Stimulated activated CD8-positive, alpha-beta memory T cell treated with anti-CD3 and anti-CD28 coated beads, Interleukin-4, amount 100 ng/mL, for 1 hour (primary cell): ENCODE results near the gene ANO6.
"Not testable (repeated sequence)": the region's sequence is repeated elsewhere in the genome, so short reads cannot be mapped to it uniquely, and the experiment has no call there.

Experiments used
- DNase-seq, 2 donors: peaks; one replicate each; pipeline ENCODE4 v3.0.0-alpha.2; 2020; ENCODE audit warnings: low read depth in 2 of 2, low spot score in 1 of 2

The ANO6 gene

DNA sequence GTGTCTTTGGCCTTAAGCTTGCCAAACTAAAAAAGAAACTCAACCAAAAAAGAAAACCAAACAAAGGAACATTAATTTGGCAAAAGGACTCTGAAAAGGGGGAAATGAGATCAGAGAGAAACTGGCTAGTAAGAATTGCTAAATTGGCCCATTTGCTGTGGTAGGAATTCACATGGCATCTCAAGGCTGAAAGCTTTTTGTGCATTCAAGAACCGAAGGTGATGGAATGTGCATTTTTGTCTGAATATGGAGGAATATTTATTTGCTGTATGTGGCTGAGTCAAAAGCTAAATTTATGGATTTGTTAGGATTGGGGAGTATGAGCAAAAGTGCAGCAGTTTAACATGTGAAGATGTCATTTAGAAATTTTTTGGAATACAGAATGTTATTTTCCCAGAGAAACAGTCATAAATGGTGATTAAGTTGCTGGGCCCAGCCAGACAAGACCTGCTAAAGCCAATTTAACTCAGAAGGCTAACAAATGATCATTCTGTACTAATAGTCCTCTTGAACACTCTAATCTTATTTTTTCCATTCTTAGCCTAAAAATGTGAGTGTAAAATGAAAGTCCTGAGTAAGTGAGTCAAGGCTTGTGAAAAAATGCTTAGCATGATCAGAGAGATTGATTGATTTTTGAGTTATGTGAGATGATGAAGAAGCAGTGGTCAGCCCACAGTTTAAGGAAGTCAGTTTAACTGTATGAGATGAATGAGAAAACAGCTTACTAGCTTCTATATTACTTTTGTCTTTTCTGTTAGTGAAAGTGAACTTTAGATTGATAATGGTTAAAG, 94.1 kb downstream of the ANO6 start:
- DNase-seq, result no peak

- DNase-seq, result no peak
Observed at GRCh38 chr12:45310627-45310968, 94.7 kb downstream of the ANO6 start.

DNA sequence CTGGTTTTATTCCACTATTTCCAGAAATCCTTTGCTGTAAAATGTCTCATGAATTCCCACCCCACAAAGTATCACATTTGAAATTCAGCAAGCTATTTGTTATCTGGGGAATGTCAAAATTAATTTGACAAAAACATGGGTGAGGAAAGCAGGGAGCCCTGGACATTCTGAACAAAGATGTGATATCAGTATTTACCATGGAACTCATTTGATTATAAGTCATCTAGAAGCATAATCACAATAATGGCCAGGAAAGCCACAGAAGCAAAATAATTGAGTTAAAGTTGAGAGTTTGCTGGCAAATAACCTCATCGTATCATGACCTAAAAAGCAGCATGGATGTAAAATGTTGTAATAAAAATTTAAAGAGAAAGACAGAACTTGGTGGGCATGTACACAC, 96.1 kb downstream of the ANO6 start:
- DNase-seq, result no peak

- DNase-seq, result no peak
Observed at GRCh38 chr12:45314770-45315169, 98.9 kb downstream of the ANO6 start.

- no peak for DNase-seq
Observed at GRCh38 chr12:45315462-45315861, 99.6 kb downstream of the ANO6 start.

- DNase-seq, result not testable (repeated sequence)
Observed at GRCh38 chr12:45317261-45317660, 101.4 kb downstream of the ANO6 start.

- no peak for DNase-seq
Observed at GRCh38 chr12:45322810-45323209, 106.9 kb downstream of the ANO6 start.

DNA sequence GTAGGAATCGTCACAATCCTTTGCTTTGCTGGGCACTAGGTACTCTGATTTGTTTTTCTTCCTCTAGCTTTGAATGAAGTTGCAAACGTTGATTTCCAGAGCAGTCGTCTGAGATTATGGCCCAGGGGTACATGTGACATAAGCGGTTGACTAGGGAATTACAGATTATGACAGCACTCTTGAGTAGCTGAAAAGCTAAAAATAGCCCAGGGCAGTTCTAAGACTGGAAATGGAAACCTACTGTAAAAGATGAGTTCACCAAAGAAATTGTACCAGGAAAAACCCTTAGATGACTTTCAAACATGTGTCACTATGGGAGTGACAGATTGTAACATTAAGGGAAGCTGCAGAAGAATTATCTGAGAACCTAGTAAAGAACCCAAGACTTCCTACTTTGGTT, 108.5 kb downstream of the ANO6 start:
- DNase-seq, result no peak

DNA sequence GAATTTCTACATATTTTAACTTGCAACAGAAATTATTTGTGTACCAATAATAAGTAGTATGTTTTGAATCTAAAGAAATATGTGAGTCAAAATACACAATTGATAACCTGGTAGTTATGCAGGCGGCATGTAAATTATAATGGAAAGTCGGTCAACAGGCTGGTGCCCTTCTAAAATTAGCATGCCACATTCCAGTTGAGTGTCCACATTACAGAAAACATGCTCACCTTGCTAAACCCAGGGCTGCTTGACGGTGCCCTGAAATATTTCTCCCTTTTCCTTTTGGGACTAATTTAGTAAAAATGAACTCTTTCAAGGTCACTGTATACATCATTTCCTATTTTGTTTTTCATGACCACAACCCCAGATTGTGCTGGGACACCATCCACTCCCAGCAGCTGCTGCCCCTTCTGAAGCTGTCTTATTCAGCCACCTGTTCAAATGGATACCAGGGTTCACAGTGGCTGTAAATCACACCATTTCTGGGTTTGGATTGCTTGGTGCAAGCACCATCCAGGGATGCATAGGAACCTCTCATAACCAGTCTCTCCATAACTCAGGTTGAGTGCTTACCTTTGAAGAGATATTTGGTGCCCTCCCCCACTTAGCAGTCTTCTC, 110.6 kb downstream of the ANO6 start:
- no peak for DNase-seq

- no peak for DNase-seq
Observed at GRCh38 chr12:45327823-45328383, 112.0 kb downstream of the ANO6 start.

- DNase-seq, result no peak
Observed at GRCh38 chr12:45329238-45329637, 113.3 kb downstream of the ANO6 start.

DNA sequence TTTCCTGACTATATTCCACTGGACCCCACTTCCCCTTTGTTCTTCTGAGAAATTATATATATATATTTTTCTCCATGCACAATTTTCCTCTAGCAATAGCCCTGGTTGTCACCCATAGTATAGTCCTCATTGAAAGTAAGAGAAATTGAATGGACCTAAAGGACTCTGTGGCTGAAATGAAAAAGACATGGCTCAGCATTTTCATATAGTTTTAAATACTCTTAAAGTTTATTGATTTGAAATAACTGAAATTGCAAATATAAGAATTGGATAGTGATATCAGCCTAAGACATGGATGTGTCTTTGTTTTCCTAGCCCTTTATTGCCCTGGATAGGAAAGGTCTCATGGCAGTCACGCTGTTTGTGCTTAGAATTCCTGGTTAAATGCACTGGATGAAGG, 113.8 kb downstream of the ANO6 start:
- DNase-seq, result no peak

DNA sequence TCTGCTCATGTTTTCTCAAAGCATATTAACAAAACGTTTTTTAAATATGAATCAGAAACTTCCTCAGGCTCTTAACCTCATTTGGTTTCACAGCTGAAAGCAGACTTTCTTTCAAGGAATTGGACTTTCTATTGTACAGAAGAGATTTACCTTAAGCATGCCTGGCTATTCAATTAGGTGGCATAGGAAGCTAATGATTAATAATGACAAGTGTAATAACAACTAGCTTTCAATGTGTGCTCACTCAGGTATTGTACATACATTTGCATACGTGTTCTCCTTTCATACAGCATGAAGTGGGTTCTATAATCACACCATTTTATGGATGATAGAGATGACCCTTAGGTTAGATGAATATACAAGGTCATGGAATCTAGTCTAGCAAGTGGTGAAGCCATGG, 115.7 kb downstream of the ANO6 start:
- no peak for DNase-seq

DNA sequence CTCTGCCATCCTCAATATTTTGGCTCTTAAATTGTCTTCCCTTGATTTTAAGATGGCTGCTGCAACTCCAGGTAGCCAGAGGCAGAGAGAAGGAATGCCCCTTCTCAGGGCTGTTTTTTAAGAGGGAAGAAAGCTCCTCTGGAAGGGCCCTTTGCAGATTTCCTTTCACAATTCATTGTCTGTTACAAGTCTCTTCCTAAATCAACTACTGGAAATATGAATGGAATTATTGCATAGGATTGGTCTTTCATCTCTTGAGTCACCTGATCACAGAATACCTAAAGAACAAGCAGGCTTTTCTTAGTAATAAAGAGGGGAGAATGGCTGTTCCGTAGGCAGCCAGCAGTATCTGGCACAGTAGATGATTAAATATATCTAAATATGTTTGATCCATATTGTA, 118.5 kb downstream of the ANO6 start:
- no peak for DNase-seq

GRCh38 chr12:45336331-45336730, 120.4 kb downstream of the ANO6 start:
- no peak for DNase-seq

DNA sequence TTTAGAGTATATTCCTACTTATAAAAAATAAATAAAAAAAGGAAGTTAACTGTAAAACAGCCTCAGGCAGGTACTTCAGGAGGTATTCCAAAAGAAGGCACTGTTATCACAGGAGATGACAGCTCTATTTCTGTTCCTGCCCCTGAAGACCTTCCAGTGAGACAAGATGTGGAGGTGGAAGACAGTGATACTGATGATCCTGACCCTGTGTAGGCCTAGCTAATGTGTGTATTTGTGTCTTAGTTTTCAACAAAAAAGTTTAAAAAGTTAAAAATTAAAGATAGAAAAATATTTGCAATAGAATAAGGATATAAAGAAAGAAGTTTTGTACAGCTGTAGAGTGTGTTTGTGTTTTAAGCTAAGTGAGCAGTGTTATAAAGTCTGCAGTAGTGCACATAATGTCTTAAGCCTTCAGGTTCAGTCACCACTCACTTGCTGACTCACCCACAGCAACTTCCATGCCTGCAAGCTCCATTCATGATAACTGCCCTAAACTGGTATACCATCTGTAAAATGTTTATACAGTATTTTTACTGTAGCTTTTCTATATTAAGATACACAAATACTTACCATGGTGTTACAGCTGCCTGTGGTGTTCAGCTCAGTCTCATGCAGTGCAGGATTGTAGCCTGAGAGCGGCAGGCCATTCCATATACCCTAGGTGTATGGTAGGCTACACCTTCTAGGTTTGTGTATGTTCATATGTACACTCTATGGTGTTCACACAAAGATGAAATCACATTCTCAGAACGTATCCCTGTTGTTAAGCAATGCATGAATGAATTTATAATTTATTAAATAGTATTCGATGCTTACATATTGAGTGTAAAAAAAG, 121.1 kb downstream of the ANO6 start:
- DNase-seq, result no peak

DNA sequence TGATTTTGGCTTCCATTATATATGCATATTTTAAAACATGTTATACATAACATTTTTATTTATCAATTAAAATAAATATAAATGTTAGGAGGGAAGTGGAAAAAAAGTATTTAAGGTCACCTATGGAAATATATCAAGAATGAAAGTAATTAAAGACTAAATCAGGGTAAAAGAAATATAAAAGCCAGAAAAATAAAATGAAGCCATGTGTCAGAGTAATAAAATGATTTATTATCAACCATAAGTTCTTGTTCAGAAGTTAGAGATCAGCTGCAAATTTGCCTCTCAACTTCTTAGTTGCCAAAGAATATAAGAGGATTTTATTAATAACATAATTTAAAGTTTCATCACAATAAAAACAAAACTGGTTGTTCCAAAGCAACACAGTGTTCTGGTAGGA, 121.9 kb downstream of the ANO6 start:
- no peak for DNase-seq

GRCh38 chr12:45338272-45338671, 122.4 kb downstream of the ANO6 start:
- no peak for DNase-seq

DNA sequence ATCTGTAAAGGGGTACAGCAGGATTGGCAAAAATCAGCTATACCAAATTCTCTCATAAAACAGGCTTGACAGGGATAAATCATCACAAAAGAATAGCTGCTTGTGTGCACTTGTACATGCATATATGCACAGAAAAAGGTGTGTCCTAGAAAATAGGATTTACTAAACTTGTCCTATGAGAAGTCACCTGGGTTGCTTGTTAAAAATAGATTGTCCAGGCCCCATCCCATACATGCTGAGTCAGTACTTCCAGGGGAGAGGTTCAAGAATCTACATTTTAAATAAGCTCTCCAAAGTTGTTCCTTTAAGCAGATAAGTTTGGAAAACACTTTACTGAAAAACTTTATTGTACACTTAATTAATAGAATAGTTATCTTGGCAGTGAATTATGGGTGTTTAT, 123.1 kb downstream of the ANO6 start:
- DNase-seq, result no peak

GRCh38 chr12:45342171-45342570, 126.3 kb downstream of the ANO6 start:
- DNase-seq, result no peak

DNA sequence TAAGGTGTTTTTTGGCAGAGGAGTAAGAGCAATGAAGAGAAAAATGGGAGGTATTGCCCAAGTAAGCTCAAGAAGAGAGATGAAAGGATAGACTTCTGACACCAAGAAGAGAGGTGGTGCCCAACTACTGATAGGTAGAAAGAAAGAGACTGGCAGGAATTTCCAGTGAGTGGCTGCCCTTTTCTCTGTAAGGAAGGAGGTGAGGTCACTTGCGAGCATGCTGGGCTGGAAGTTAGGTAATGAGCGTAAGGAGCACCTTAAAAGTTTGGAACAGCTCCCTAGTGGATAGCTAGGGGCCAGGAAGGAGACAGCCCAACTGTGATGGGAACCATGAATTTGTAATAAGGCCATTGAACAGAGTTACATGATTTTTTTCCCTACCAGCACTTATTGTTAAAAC, 127.0 kb downstream of the ANO6 start:
- DNase-seq, result no peak
